ENCODE measurements around the gene NDNF.

NDNF gene

DNA sequence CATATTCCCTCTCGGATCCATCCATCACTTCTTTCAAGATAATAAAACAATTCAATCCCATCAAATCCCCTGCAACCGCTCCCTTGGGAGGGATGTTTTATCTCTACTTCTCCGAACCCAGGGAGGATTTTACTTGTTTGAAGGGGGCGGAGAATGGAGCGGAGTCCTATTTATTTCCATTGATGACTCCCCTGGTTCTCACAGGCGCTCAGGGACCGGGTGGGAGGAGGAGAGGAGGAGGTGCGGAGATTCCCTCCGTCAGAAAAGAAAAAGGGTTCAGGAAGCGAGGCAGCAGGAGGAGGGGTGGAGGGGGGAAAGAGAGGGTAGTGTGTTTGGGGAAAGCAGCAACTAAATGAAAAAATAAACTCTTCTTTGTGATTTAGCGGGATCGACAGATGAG lies 2.1 kb downstream of the NDNF start:
- DNase-seq, result no peak

- DNase-seq, result no peak
Observed at GRCh38 chr4:121069430-121069829, 2.9 kb downstream of the NDNF start.

GRCh38 chr4:121064482-121064881 lies 7.9 kb downstream of the NDNF start:
- no peak for DNase-seq

GRCh38 chr4:121062521-121062920 lies 9.8 kb downstream of the NDNF start:
- no peak for DNase-seq

DNA sequence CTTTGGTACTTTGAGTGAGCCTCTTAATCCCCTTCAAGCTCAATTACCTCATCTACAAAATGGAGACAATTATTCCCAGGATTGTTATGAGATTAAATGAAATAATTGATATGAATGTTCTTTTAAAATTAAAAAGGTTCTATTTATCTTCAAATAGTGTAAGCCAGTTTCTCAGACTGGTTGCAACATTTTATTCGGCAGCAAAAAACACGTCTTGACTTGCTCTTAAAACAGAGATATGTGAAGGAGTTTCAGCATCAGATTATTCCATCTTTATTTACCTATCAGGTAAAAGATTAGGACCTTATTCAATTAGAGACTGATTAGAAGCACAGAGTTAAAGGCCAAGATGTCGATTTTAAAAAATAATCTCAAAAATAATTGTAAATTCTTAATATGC lies 10.5 kb downstream of the NDNF start:
- no peak for DNase-seq

DNA sequence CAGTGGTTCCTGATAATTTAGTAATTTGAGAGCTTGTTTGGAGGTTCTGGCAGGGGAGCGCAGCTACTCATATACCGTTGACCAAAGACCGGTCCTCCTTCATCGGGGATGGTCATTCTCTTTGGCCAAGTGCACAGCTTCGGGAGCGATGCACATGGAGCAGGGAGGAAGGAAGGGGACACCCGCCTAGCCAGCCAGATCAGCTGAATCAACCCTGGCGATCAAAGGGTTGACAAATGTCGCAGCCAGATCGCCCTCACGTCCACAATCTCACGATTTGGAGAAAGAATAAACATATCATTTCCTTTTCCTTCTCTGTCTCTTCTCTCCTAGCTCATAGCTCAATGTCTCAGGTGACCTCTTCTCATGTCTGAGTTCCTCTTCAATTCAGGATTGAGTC lies 11.1 kb downstream of the NDNF start:
- DNase-seq, result no peak

- DNase-seq, result no peak
Observed at GRCh38 chr4:121057466-121057922, 14.8 kb downstream of the NDNF start.

DNA sequence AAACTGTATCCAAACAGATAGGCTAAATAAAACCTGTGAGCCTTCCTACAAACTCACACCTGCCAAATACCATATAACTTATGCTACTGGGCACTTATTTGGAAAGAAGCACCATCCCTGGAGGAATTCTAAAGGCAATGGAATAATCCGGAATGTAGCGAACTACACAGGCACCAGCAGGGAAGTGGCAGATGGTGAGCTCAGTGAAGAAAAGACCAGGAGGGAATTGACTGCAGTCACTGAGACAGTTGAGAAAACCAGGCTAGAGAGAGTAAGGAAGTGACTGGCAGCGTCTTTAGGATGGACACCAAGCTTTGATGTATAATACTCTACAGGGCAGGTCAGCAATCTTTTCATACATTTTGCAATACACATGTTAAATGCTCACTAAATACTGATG lies 16.3 kb downstream of the NDNF start:
- no peak for DNase-seq

- DNase-seq, result no peak
Observed at GRCh38 chr4:121054373-121054772, 18.0 kb downstream of the NDNF start.

DNA sequence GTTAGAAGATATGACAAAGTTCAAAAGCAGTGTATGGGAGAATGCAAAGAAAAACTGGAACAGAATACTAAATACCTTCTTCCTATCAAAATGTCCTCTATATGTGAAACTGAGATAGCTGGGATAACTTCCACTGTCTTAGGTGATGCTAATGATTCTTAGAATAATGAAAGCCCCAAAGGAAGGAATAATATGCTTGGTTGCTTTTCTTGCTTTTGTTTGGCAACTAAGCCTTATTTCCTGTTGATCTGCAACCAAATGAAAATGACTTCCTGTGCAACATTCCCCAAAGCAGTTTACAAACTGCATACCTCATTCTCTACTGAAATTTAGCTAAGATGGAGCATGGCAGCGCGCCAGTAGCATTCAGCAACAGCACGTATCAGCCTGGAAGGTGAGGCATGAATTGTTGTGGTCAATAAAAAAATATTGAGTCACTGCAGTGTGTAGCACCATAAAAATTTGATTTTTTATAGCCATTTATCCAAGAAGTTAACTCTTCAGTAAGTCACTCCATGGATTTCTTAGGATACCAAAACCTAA lies 18.7 kb downstream of the NDNF start:
- DNase-seq, result no peak

DNA sequence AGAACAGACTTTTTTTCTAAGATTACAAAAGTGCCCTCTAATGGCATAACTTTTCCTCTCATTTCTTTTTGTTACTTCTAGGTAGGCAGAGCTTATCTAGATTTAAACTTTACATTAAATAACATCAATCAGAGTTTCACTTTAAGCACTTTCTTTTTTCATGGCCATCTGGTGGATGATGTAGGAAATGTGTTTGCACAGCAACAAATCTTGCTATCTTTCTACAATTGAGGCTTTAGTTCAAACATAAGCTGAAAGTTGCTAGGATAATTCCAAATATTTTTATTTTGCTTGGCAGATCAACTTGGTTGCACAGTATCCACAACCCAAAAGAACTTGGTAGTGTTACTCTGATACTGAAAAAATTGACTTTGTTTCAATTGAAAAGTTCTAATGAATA lies 22.0 kb downstream of the NDNF start:
- no peak for DNase-seq

DNA sequence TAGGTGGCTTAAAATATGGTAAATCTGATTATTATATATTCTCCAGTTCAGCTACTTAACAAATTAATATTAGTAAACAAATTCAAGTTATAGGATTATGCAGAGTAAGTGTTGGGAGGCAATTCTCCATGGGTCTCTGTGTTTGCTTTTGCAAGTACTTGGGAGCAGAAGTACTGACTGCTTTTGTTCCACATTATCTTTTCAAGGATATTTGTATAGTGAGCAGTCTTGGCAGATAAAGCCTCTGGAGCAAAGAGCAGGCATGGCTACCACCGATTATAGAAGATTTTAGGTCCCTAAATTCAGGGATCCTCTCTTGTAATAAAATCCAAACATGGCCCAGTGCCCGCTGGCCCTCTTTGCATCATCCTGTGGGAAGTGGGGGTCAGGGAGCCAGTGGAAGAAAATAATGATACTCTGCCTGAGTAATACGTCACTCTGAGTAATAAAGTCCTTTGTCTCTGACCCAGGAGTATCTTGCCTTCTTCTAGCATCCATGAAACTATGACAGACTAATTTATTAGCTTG lies 23.2 kb downstream of the NDNF start:
- DNase-seq, result no peak

DNA sequence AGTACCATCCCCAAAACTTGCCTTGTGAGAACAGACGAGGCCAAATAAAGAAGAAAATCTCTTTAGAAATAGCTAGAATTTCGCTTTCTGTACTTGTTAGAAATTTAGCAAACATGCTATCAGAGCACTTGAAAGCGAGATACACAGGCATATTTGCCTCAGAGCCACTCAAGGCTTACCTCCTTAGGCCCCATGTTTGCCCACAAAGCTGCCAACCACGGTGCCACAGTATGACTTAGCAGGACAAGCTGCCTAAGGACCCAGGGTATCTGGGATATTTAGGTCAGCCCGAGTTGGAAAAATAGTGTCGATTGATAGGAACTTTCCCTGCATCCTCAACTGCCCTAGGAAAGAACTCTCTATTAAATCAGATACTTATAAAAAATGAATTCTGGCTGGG lies 24.2 kb downstream of the NDNF start:
- no peak for DNase-seq

DNA sequence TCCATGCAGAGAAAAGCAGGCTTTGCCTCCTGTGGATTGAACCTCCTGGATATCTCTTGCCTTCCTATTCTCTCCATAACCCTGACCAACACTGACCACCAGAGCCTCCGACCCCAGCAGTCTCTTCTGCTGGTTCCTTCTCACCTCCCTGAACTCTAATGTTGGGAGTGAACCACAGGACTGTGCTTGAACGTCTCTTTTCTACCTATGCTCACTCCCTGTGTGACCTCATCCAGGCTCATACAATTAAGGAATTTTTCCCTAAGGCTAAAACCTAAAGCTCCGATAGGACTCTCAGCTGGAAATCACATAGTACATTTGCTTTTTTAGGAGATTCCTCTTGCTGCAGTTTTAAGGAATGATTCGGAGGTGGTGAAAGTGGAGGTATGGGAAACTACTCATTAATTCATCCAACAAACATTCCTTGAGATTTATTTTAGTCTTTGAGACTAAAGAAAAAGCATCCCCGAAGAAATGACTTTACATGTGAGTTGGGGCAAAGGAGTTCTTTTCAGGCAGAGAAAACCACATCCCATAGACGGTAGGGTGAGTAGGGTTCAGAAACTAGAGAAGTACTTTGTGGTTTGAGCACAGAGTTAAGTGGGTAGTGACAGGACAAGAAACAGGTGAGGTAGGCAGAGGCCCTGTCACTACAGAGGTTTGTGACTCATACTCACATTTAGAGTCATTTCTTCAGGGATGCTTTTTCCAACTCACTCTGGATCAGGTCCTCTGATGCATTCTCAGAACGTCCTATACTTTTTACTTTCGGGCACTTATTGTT lies 30.8 kb downstream of the NDNF start:
- DNase-seq, result no peak

DNA sequence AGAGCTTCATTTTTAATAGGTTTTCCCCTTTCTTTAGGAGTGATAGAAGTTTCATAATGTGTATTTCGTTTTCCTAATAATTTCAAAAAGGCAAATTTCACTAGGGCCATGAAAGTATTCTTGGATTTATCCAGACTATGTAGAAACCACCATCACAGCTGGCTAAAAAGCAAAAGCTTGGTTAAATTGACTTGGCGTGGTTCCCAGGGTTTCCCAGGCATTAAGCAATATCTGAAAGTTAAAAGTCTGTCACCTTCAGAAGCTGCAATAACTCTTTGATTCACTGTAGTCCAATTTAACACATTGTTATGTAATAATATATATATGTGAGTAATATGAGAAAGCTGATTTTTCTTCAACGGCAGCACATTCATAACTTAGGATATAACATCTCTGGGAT lies 38.3 kb downstream of the NDNF start:
- DNase-seq, result no peak

GRCh38 chr4:121030711-121031110 lies 41.6 kb downstream of the NDNF start:
- no peak for DNase-seq

DNA sequence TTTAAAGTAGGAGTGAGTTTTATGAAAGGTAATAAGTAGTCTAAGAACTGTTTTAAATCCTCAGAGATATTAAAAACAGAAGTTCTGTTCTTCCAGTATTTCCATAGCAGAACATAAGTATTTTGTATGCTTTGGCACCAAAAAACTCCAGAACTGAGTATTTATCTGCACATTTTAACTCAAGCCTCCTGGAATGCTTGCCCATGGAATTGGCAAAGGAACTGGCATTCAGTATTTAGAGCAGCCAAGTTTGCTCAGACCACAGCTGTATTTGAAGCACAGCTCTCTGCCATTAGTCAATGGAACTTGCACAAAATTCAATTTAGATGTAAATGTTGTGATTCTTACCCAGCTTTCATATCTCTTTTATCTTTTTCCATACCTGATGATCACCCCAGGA lies 42.2 kb downstream of the NDNF start:
- DNase-seq, result no peak

DNA sequence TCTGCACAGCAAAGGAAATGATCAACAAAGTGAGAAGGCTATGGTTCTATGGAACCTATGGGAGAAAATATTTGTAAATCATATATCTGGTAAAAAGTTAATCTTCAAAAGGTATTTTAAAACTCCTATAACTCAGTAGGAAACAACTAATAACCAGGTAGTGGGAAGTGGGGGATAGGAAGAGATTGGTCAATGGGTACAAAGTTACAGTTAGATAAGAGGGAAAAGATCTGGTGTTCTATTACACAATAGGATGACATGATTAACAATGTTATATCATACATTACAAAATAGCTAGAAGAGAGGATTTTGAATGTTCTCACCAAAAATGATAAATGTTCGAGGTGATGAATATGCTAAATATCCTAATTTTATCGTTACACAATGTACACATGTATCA lies 46.3 kb downstream of the NDNF start:
- no peak for DNase-seq

DNA sequence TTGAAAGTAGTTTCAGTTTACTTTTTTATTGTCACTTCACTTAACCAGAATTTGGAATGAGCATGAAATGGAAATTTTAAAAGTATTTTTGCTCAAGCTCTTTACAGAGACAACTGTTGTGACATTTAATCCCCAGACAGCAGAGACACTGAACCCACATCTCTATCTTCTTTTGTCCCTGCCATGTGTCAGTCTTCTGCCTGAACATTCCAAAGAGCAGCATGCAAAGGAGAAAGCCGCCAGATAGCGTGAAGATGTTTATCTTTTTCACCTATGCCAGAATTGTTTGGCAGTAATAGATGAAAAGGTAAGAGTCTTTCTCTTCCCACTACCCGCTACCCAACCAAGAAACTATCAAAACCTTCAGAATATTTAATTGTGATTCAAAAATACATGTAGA lies 46.8 kb downstream of the NDNF start:
- DNase-seq, result no peak

GRCh38 chr4:121018543-121018942 lies 53.8 kb downstream of the NDNF start:
- DNase-seq, result no peak

- DNase-seq, result no peak
Observed at GRCh38 chr4:121016611-121017010, 55.7 kb downstream of the NDNF start.

GRCh38 chr4:121015421-121015820 lies 56.9 kb downstream of the NDNF start:
- DNase-seq, result no peak

- DNase-seq, result no peak
Observed at GRCh38 chr4:121014544-121014943, 57.8 kb downstream of the NDNF start.

GRCh38 chr4:121011780-121012340 lies 60.5 kb downstream of the NDNF start:
- DNase-seq, result no peak
